Muscle layer of duodenum (tissue), 2 donors: ENCODE data around the gene FCHSD2.
"Not testable (repeated sequence)": the region's sequence is repeated elsewhere in the genome, so short reads cannot be mapped to it uniquely, and the experiment has no call there.

Source experiments
- H3K27ac ChIP-seq: one replicate; pipeline ENCODE4 v1.7.0; 2013; ENCODE audit warnings: mild to moderate bottlenecking, low read length
- H3K27me3 ChIP-seq: one replicate; pipeline ENCODE4 v1.7.0; 2013; ENCODE audit warnings: low read depth, mild to moderate bottlenecking, control low read depth, low read length
- H3K36me3 ChIP-seq, 2 donors: one replicate each; pipeline ENCODE4 v1.7.0; 2013; ENCODE audit warnings: low read length in 2 of 2, control low read depth in 1 of 2, mild to moderate bottlenecking in 1 of 2; ENCODE audit not compliant: insufficient read depth in 2 of 2, control insufficient read depth in 1 of 2
- H3K4me1 ChIP-seq, 2 donors: one replicate each; pipeline ENCODE4 v1.7.0; 2013; ENCODE audit warnings: low read length in 2 of 2, mild to moderate bottlenecking in 2 of 2, control low read depth in 1 of 2, moderate library complexity in 1 of 2; ENCODE audit not compliant: insufficient read depth in 2 of 2, control insufficient read depth in 1 of 2
- H3K4me3 ChIP-seq, 2 donors: one replicate each; pipeline ENCODE4 v1.7.0; 2013; ENCODE audit warnings: low read length in 2 of 2, low read depth in 1 of 2, mild to moderate bottlenecking in 1 of 2
- H3K9me3 ChIP-seq, 2 donors: one replicate each; pipeline ENCODE4 v1.7.0; 2013; ENCODE audit warnings: low read length in 2 of 2, control low read depth in 1 of 2, mild to moderate bottlenecking in 1 of 2; ENCODE audit not compliant: control insufficient read depth in 1 of 2
- donor health status: healthy.

Gene FCHSD2

DNA sequence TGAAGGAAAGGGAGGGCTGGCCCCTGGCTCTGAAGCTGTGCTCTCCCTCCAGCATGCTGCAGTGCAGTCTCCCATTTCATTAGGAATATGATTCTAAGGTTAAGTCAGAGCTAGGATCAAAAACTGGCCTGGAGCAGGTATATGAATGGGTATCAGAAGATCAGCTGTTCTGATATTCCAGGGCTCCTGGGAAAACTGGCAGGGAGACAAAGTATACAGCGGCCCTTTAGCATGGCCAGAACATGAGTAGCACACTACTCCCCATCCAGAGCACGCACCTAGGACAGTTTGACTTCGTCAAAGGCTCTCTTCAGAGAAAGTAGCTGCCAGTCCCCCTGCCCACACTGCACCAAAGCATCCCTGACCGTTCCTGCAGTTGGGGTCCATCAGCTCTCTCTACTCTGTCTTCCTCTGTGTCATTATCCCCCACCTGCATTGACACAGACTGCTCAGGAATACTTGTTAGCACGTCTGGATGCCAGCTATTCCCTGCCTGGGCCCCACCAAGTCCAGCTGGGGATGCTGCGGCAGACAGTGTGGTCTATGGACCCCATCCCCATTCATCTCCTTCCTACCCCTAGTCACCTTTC, 4.0 kb upstream of the FCHSD2 start:
- peaks cover 16 to 51% of the 10 kb centered on the region in 2 donors for H3K4me1 ChIP-seq
- no peaks in the 10 kb centered on the region for H3K9me3 ChIP-seq
- no peaks in the 10 kb centered on the region for H3K27me3 ChIP-seq
- no peak overlapping the region for H3K27ac ChIP-seq
- no peaks in the 10 kb centered on the region for H3K36me3 ChIP-seq
- no peak overlapping the region for H3K4me3 ChIP-seq

DNA sequence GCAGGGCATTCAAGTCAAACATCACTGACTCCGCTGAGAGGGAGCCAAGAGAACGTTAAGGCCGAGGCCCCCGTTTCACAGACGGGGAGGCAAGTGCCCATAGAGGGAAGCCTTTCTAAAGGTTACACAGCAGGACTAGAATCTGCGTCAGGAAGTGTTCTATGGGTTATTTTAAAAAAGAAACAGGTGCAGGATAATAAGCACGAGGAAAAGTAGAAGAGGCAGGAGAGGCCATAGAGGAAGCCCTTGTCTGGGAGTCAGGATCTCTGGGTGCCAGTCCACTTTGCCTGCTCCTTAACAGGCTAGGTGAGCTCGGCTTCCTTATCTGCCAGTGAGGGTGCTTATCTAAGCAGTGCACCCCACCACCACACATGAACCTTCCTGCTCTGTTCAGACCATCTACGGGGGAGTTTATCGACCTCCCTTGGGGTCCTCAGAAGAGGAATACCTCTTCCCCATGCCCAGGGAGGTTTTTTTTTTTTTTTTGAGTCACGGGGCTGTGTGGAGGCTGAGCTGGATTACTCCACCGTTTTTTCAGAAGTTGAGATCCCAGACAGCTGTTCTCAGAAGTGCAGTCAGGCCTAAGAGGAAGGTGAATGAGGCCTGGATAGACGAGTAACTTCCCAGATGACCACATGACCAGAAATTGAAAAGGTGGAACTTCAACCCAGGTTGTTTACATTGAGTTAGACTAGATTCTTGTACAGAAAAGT, 1.2 kb upstream of the FCHSD2 start:
- peak overlapping the region; percentile 51 to 77 for H3K4me3 ChIP-seq
- no peaks in the 10 kb centered on the region for H3K27me3 ChIP-seq
- no peaks in the 10 kb centered on the region for H3K9me3 ChIP-seq
- H3K27ac ChIP-seq, result peak overlapping the region; percentile 78
- no peaks in the 10 kb centered on the region for H3K36me3 ChIP-seq
- H3K4me1 ChIP-seq, result peaks cover 11 to 42% of the 10 kb centered on the region in 2 donors

DNA sequence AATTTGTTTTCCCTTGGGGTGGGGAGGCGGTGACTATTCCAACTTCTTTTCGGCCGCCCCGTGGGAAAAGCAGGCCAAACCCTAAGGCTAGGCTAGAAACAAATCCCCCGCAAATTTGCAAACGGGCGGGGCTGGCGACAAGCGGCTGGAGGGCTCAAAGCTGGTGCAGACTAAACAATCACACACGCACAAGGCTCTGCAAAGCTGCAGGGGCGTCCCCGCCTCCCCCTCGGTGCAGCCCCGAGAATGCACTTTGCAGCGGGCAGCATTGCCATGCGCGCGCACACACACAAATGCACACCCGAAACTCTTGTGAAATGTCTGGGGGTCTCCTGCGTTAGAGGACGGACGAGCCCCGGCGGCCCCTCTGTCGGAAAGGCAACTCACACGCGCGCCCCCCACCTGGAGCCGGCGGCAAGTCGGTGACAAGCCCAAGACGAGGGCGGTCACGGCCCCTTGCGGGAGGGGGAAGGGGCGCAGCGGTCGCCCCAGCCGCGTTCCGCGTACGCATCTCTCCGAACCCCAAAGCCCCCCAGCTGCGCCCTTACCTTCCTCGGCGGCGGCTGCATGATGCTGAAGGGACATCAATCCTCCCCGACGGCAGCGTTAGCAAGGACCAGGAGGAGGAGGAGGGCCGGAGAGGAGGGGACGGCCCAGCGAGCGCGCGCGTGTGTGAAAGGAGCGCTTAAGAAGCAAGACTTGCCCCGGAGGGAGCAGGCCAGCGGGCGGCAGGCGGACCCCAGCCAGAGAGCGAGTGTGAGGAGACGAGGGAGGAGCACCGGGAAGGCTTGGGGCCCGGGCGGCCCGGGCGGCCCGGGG, 600 bp downstream of the FCHSD2 start:
- Histone ChIP-seq H3K27me3 (no peaks in the 10 kb centered on the region), H3K9me3 (no peaks in the 10 kb centered on the region), H3K4me3 (peak overlapping the region; percentile 77 to 84), H3K4me1 (peaks cover 8 to 35% of the 10 kb centered on the region in 2 donors), H3K36me3 (no peaks in the 10 kb centered on the region), H3K27ac (peak overlapping the region; percentile 81)

DNA sequence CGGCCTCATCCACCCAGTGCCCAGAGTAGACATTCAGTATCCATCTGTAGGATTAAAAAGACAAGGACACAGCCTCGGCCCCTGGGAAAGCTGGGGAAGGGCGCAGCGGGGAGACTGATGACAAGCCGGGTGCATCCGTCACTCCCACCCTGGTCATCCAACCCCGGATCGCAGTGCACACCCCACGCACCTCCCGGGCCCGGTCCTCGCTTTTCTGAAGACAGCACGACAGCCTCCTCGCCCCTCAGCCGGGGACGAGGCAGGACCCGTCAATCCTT, 1.1 kb downstream of the FCHSD2 start:
- Histone ChIP-seq H3K27ac (peak overlapping the region; percentile 81), H3K27me3 (no peaks in the 10 kb centered on the region), H3K4me3 (peak overlapping the region; percentile 77 to 84), H3K9me3 (no peaks in the 10 kb centered on the region), H3K36me3 (no peaks in the 10 kb centered on the region), H3K4me1 (peaks cover 8 to 34% of the 10 kb centered on the region in 2 donors)

DNA sequence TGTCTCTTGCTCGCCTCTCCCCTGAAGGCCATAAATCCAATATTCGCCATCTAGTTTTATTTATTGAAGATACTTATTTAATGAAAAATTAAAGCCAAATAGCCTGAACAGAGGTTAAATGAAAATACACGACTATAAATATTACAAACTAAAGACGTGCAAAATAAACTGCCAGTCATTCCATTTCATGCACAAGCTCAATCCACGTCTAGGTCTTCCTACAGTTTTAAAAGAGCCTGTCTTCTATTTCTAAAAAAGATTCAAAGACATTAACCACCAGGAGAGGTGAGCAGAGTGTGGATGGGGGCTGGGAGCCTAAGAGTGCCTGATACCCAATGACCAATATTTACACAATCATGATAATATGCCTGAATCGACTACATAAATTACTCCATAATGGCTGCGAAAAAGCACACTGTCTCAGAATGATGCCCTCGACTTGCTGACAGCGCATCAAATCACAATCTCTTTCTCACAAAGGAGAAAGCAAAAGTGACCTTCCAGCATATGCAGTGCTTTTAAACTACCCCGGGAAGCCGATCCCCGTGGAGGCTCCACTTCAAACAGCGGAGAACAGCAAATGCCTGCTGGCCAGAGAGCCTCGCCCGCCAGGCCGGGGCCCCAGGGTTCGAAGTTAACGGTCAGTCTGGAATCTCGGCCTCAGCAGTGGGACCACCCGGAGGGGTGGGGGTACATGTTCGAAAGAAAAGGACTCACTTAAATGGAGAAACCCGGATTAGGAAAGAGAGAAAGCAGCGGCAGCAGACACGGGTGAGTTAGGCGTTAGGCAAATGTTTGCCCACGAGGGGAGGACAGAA, 1.7 kb downstream of the FCHSD2 start:
- Histone ChIP-seq H3K4me3 (peak overlapping the region; percentile 77 to 84), H3K9me3 (no peaks in the 10 kb centered on the region), H3K27ac (peak overlapping the region; percentile 81), H3K27me3 (no peaks in the 10 kb centered on the region), H3K4me1 (peaks cover 8 to 29% of the 10 kb centered on the region in 2 donors), H3K36me3 (no peaks in the 10 kb centered on the region)

- H3K4me3 ChIP-seq, result peak overlapping the region in 1 of 2 donors; percentile 77
- H3K27ac ChIP-seq, result peak overlapping the region; percentile 81
- H3K9me3 ChIP-seq, result no peaks in the 10 kb centered on the region
- H3K36me3 ChIP-seq, result no peaks in the 10 kb centered on the region
- H3K4me1 ChIP-seq, result peaks cover 8 to 23% of the 10 kb centered on the region in 2 donors
- no peaks in the 10 kb centered on the region for H3K27me3 ChIP-seq
These were observed 2.5 kb downstream of the FCHSD2 start for GRCh38 chr11:73139476-73140198.

GRCh38 chr11:73137944-73138274, 4.2 kb downstream of the FCHSD2 start:
- Histone ChIP-seq H3K36me3 (no peaks in the 10 kb centered on the region), H3K4me3 (no peak overlapping the region), H3K4me1 (peaks cover under 1 to 10% of the 10 kb centered on the region in 2 donors)

DNA sequence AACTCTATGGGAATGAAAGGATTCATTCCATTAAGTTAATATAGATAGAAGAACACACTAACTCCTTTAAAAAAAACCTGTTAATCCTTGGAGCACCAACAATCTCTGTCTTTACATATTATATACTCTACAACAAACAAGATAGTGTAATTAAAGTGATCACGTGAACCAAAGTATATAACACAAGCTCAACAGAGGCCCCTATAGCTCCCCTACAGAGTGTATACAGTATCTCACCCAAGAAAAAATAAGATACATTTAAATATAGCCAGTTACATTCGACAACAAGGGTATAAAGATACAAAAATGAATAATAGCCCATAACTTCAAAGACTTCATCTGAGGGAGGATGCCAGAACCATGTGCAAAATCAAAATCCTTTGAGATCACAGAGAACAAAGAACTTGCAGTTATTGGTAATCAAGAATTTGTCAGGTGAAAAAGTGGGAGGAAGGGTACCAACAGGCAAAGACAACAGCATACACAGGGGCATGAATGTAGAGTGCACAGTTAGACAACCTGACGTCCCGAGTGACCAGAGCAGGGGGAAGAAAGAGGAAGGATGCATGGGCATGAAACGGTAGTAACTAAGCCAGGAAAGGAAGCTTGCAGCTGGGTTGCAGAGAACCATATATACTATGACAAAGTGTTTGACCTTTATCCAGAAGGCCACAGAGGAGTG, 4.7 kb downstream of the FCHSD2 start:
- H3K4me3 ChIP-seq, result no peak overlapping the region
- H3K36me3 ChIP-seq, result no peaks in the 10 kb centered on the region
- H3K27ac ChIP-seq, result no peak overlapping the region
- H3K4me1 ChIP-seq, result peaks cover 0 to 10% of the 10 kb centered on the region in 2 donors
- no peaks in the 10 kb centered on the region for H3K27me3 ChIP-seq
- H3K9me3 ChIP-seq, result no peaks in the 10 kb centered on the region

More at GRCh38 chr11:73137944-73138274, 4.2 kb downstream of the FCHSD2 start:
- H3K27ac ChIP-seq, result no peak overlapping the region
- no peaks in the 10 kb centered on the region for H3K9me3 ChIP-seq
- no peaks in the 10 kb centered on the region for H3K27me3 ChIP-seq

GRCh38 chr11:73136722-73137121, 5.4 kb downstream of the FCHSD2 start:
- not testable (repeated sequence) for H3K36me3 ChIP-seq, H3K27ac ChIP-seq, H3K4me1 ChIP-seq, H3K4me3 ChIP-seq, H3K9me3 ChIP-seq, H3K27me3 ChIP-seq
